BLaER1 (cell line): ENCODE measurements around the gene LRRC51.

Experiments
- H3K27ac ChIP-seq: shearing (Covaris generic); formaldehyde crosslinking; 2 replicates; pipeline ENCODE4 v1.8.1; 2022
- H3K27me3 ChIP-seq: shearing (Covaris generic); formaldehyde crosslinking; 2 replicates; pipeline ENCODE4 v1.8.1; 2022
- H3K36me3 ChIP-seq: shearing (Covaris generic); formaldehyde crosslinking; 2 replicates; pipeline ENCODE4 v1.8.1; 2022
- H3K4me1 ChIP-seq: shearing (Covaris generic); formaldehyde crosslinking; 2 replicates; pipeline ENCODE4 v1.8.1; 2022
- H3K4me2 ChIP-seq: shearing (Covaris generic); formaldehyde crosslinking; 2 replicates; pipeline ENCODE4 v1.8.1; 2022
- H3K4me3 ChIP-seq: shearing (Covaris generic); formaldehyde crosslinking; 2 replicates; pipeline ENCODE4 v1.8.1; 2022
- H3K9ac ChIP-seq: shearing (Covaris generic); formaldehyde crosslinking; 2 replicates; pipeline ENCODE4 v1.8.1; 2022
- H3K9me3 ChIP-seq: shearing (Covaris generic); formaldehyde crosslinking; 2 replicates; pipeline ENCODE4 v1.8.1; 2022
- H4K20me1 ChIP-seq: shearing (Covaris generic); formaldehyde crosslinking; 2 replicates; pipeline ENCODE4 v1.8.1; 2022
- Cebpa-rat ChIP-seq: shearing (Covaris generic); IDR thresholded peaks from 2 replicates; pipeline ENCODE4 v1.8.1; 2022

LRRC51 gene

GRCh38 chr11:72042064-72042745, 38.4 kb upstream of the LRRC51 start:
- H3K4me1 ChIP-seq = peaks cover 53% of the 10 kb centered on the region
- no peaks in the 10 kb centered on the region for H3K27me3 ChIP-seq
- H3K9me3 ChIP-seq = no peaks in the 10 kb centered on the region
- no peaks in the 10 kb centered on the region for H4K20me1 ChIP-seq
- H3K4me2 ChIP-seq = peak overlapping the region; percentile 96
- peak overlapping the region; percentile 94 for H3K27ac ChIP-seq
- peak overlapping the region; percentile 87 for H3K9ac ChIP-seq
- TF ChIP-seq Cebpa-rat = no peak
- peak overlapping the region; percentile 77 for H3K4me3 ChIP-seq
- H3K36me3 ChIP-seq = peaks cover 25% of the 10 kb centered on the region

- Histone ChIP-seq H4K20me1 (no peaks in the 10 kb centered on the region), H3K36me3 (peaks cover 54% of the 10 kb centered on the region), H3K4me1 (peaks cover 41% of the 10 kb centered on the region), H3K27ac (peak overlapping the region; percentile 56; the same call in 1 of the 2 replicates), H3K9me3 (no peaks in the 10 kb centered on the region), H3K4me2 (no peak overlapping the region), H3K9ac (no peak overlapping the region), H3K27me3 (no peaks in the 10 kb centered on the region), H3K4me3 (no peak overlapping the region)
- no peak for TF ChIP-seq Cebpa-rat
Measured at GRCh38 chr11:72045849-72046248, 34.8 kb upstream of the LRRC51 start.

- Histone ChIP-seq H3K4me3 (no peak overlapping the region), H3K36me3 (peaks cover 74% of the 10 kb centered on the region), H3K27ac (no peak overlapping the region), H3K4me1 (peaks cover 27% of the 10 kb centered on the region), H3K9ac (no peak overlapping the region), H4K20me1 (no peaks in the 10 kb centered on the region), H3K4me2 (no peak overlapping the region), H3K9me3 (no peaks in the 10 kb centered on the region), H3K27me3 (no peaks in the 10 kb centered on the region)
- TF ChIP-seq Cebpa-rat = no peak
Measured at GRCh38 chr11:72048766-72049460, 31.7 kb upstream of the LRRC51 start.

GRCh38 chr11:72058416-72059034, 22.1 kb upstream of the LRRC51 start:
- Histone ChIP-seq H3K27ac (no peak overlapping the region), H3K27me3 (no peaks in the 10 kb centered on the region), H3K4me3 (no peak overlapping the region)

GRCh38 chr11:72061739-72062396, 18.8 kb upstream of the LRRC51 start:
- Histone ChIP-seq H3K36me3 (peaks cover 73% of the 10 kb centered on the region), H3K9ac (peak overlapping the region; percentile 32; the same call in 1 of the 2 replicates), H3K9me3 (no peaks in the 10 kb centered on the region), H3K27me3 (no peaks in the 10 kb centered on the region), H4K20me1 (peaks cover 25% of the 10 kb centered on the region; the same call in 1 of the 2 replicates), H3K4me2 (peak overlapping the region; percentile 41; the same call in 1 of the 2 replicates), H3K4me1 (peaks cover 13% of the 10 kb centered on the region), H3K27ac (peak overlapping the region; percentile 47), H3K4me3 (no peak overlapping the region)
- TF ChIP-seq Cebpa-rat = no peak

More at GRCh38 chr11:72058416-72059034, 22.1 kb upstream of the LRRC51 start:
- Histone ChIP-seq H3K9ac (no peak overlapping the region), H3K4me1 (peaks cover 11% of the 10 kb centered on the region), H3K9me3 (no peaks in the 10 kb centered on the region), H4K20me1 (peaks cover 12% of the 10 kb centered on the region; the same call in 1 of the 2 replicates), H3K36me3 (peaks cover 72% of the 10 kb centered on the region), H3K4me2 (no peak overlapping the region)
- no peak for TF ChIP-seq Cebpa-rat

GRCh38 chr11:72066855-72067254, 13.8 kb upstream of the LRRC51 start:
- H3K4me1 ChIP-seq = peaks cover 58% of the 10 kb centered on the region
- H3K9me3 ChIP-seq = no peaks in the 10 kb centered on the region
- no peak overlapping the region for H3K9ac ChIP-seq
- peak overlapping the region; percentile 45 for H3K27ac ChIP-seq
- H3K4me2 ChIP-seq = peak overlapping the region; percentile 7; the same call in 1 of the 2 replicates
- H3K27me3 ChIP-seq = no peaks in the 10 kb centered on the region
- no peak overlapping the region for H3K4me3 ChIP-seq
- no peak for TF ChIP-seq Cebpa-rat
- peaks cover 59% of the 10 kb centered on the region for H3K36me3 ChIP-seq
- peaks cover 46% of the 10 kb centered on the region for H4K20me1 ChIP-seq

- Histone ChIP-seq H3K27ac (peak overlapping the region; percentile 45), H4K20me1 (peaks cover 50% of the 10 kb centered on the region), H3K4me3 (no peak overlapping the region), H3K9me3 (no peaks in the 10 kb centered on the region), H3K36me3 (peaks cover 57% of the 10 kb centered on the region), H3K4me2 (peak overlapping the region; percentile 7; the same call in 1 of the 2 replicates), H3K4me1 (peaks cover 58% of the 10 kb centered on the region), H3K27me3 (no peaks in the 10 kb centered on the region), H3K9ac (no peak overlapping the region)
- TF ChIP-seq Cebpa-rat = no peak
Measured at GRCh38 chr11:72067266-72067665, 13.4 kb upstream of the LRRC51 start.

- no peaks in the 10 kb centered on the region for H3K27me3 ChIP-seq
- peak overlapping the region; percentile 65; the same call in 1 of the 2 replicates for H3K4me2 ChIP-seq
- H3K9ac ChIP-seq = no peak overlapping the region
- H3K36me3 ChIP-seq = peaks cover 53% of the 10 kb centered on the region
- no peak overlapping the region for H3K27ac ChIP-seq
- peaks cover 60% of the 10 kb centered on the region for H3K4me1 ChIP-seq
- no peak for TF ChIP-seq Cebpa-rat
- peaks cover 54% of the 10 kb centered on the region for H4K20me1 ChIP-seq
- no peaks in the 10 kb centered on the region for H3K9me3 ChIP-seq
- H3K4me3 ChIP-seq = no peak overlapping the region
Measured at GRCh38 chr11:72067676-72068075, 13.0 kb upstream of the LRRC51 start.

GRCh38 chr11:72069200-72069599, 11.4 kb upstream of the LRRC51 start:
- Histone ChIP-seq H3K36me3 (peaks cover 45% of the 10 kb centered on the region), H3K4me1 (peaks cover 71% of the 10 kb centered on the region), H4K20me1 (peaks cover 66% of the 10 kb centered on the region), H3K27ac (peak overlapping the region; percentile 67), H3K9ac (peak overlapping the region; percentile 63; the same call in 1 of the 2 replicates), H3K4me2 (peak overlapping the region; percentile 65), H3K9me3 (no peaks in the 10 kb centered on the region), H3K27me3 (no peaks in the 10 kb centered on the region), H3K4me3 (peak overlapping the region; percentile 14; the same call in 1 of the 2 replicates)
- TF ChIP-seq Cebpa-rat = no peak
